ENCODE results near the gene ERFE. TPM values are rescaled to one million over a fixed set of nuclear protein-coding genes. Genes with fewer than 3 reads are reported as not detected.

Gene ERFE
- total and polyA plus RNA-seq, 9 of the 15 experiments (the other 6 are each of a cell fraction or from before 2014, with no cell fraction given): 0.55 to 8.2 (median 3.7) TPM

DNA sequence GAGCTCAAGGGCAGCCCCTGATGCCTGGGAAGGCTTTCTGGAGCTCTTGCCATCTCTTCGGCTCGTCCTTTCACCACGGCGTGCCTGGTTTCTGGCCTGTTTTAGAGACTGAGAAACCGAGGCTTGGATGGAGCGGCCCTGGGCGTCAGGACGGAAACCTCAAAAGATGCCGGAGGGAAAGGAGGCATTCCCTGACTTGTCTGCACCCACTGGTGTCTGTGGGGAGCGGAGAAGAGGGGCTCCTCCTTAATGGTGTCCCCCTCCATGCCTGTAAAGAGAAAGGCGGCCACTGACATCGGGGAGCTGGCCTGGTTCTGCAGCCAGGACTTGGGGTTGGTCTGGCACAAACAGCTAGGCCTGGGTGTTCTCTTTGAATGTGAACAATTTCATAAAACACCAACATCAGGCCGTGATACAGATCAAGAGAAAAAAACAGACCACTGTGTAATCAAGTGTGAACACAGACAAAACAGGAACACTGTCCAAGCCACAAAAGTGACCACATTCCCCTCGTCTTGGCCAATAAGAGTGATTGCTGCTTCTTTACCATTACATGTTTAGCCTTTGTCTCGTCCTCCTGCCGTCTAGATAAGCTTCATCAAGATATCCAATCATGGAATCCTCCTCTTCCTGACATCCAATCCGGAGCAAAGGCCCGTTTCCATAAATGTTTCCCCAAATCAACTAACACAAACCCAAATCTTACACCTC is 45.4 kb downstream of the ERFE start (continued):
- TF ChIP-seq, protein P1, sequence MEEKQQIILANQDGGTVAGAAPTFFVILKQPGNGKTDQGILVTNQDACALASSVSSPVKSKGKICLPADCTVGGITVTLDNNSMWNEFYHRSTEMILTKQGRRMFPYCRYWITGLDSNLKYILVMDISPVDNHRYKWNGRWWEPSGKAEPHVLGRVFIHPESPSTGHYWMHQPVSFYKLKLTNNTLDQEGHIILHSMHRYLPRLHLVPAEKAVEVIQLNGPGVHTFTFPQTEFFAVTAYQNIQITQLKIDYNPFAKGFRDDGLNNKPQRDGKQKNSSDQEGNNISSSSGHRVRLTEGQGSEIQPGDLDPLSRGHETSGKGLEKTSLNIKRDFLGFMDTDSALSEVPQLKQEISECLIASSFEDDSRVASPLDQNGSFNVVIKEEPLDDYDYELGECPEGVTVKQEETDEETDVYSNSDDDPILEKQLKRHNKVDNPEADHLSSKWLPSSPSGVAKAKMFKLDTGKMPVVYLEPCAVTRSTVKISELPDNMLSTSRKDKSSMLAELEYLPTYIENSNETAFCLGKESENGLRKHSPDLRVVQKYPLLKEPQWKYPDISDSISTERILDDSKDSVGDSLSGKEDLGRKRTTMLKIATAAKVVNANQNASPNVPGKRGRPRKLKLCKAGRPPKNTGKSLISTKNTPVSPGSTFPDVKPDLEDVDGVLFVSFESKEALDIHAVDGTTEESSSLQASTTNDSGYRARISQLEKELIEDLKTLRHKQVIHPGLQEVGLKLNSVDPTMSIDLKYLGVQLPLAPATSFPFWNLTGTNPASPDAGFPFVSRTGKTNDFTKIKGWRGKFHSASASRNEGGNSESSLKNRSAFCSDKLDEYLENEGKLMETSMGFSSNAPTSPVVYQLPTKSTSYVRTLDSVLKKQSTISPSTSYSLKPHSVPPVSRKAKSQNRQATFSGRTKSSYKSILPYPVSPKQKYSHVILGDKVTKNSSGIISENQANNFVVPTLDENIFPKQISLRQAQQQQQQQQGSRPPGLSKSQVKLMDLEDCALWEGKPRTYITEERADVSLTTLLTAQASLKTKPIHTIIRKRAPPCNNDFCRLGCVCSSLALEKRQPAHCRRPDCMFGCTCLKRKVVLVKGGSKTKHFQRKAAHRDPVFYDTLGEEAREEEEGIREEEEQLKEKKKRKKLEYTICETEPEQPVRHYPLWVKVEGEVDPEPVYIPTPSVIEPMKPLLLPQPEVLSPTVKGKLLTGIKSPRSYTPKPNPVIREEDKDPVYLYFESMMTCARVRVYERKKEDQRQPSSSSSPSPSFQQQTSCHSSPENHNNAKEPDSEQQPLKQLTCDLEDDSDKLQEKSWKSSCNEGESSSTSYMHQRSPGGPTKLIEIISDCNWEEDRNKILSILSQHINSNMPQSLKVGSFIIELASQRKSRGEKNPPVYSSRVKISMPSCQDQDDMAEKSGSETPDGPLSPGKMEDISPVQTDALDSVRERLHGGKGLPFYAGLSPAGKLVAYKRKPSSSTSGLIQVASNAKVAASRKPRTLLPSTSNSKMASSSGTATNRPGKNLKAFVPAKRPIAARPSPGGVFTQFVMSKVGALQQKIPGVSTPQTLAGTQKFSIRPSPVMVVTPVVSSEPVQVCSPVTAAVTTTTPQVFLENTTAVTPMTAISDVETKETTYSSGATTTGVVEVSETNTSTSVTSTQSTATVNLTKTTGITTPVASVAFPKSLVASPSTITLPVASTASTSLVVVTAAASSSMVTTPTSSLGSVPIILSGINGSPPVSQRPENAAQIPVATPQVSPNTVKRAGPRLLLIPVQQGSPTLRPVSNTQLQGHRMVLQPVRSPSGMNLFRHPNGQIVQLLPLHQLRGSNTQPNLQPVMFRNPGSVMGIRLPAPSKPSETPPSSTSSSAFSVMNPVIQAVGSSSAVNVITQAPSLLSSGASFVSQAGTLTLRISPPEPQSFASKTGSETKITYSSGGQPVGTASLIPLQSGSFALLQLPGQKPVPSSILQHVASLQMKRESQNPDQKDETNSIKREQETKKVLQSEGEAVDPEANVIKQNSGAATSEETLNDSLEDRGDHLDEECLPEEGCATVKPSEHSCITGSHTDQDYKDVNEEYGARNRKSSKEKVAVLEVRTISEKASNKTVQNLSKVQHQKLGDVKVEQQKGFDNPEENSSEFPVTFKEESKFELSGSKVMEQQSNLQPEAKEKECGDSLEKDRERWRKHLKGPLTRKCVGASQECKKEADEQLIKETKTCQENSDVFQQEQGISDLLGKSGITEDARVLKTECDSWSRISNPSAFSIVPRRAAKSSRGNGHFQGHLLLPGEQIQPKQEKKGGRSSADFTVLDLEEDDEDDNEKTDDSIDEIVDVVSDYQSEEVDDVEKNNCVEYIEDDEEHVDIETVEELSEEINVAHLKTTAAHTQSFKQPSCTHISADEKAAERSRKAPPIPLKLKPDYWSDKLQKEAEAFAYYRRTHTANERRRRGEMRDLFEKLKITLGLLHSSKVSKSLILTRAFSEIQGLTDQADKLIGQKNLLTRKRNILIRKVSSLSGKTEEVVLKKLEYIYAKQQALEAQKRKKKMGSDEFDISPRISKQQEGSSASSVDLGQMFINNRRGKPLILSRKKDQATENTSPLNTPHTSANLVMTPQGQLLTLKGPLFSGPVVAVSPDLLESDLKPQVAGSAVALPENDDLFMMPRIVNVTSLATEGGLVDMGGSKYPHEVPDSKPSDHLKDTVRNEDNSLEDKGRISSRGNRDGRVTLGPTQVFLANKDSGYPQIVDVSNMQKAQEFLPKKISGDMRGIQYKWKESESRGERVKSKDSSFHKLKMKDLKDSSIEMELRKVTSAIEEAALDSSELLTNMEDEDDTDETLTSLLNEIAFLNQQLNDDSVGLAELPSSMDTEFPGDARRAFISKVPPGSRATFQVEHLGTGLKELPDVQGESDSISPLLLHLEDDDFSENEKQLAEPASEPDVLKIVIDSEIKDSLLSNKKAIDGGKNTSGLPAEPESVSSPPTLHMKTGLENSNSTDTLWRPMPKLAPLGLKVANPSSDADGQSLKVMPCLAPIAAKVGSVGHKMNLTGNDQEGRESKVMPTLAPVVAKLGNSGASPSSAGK (IDR thresholded peaks at IDR 0.05): 0 out of 2 replicates have a peak, but pooled peaks have one; percentile 49
- no peak for TF ChIP-seq ZSCAN29 (IDR thresholded peaks at IDR 0.05)
- peak; percentile 52; the same call in 1 of the 2 replicates for TF ChIP-seq KLF13 (tag; IDR thresholded peaks at IDR 0.05; ENCODE audit: borderline replicate concordance, low read depth)
- TF ChIP-seq ZNF444 (CRISPR knock-in tag; IDR thresholded peaks at IDR 0.05): no peak
- no peak for TF ChIP-seq RBM17 (IDR thresholded peaks at IDR 0.05; ENCODE audit: borderline replicate concordance, low read depth, low read length)
- TF ChIP-seq, protein P2, sequence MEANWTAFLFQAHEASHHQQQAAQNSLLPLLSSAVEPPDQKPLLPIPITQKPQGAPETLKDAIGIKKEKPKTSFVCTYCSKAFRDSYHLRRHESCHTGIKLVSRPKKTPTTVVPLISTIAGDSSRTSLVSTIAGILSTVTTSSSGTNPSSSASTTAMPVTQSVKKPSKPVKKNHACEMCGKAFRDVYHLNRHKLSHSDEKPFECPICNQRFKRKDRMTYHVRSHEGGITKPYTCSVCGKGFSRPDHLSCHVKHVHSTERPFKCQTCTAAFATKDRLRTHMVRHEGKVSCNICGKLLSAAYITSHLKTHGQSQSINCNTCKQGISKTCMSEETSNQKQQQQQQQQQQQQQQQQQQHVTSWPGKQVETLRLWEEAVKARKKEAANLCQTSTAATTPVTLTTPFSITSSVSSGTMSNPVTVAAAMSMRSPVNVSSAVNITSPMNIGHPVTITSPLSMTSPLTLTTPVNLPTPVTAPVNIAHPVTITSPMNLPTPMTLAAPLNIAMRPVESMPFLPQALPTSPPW (CRISPR knock-in tag; IDR thresholded peaks at IDR 0.05): no peak
- TF ChIP-seq E2F3 (CRISPR knock-in tag; IDR thresholded peaks at IDR 0.05): no peak; the same call in 1 of the 2 replicates
- TF ChIP-seq, protein P3, sequence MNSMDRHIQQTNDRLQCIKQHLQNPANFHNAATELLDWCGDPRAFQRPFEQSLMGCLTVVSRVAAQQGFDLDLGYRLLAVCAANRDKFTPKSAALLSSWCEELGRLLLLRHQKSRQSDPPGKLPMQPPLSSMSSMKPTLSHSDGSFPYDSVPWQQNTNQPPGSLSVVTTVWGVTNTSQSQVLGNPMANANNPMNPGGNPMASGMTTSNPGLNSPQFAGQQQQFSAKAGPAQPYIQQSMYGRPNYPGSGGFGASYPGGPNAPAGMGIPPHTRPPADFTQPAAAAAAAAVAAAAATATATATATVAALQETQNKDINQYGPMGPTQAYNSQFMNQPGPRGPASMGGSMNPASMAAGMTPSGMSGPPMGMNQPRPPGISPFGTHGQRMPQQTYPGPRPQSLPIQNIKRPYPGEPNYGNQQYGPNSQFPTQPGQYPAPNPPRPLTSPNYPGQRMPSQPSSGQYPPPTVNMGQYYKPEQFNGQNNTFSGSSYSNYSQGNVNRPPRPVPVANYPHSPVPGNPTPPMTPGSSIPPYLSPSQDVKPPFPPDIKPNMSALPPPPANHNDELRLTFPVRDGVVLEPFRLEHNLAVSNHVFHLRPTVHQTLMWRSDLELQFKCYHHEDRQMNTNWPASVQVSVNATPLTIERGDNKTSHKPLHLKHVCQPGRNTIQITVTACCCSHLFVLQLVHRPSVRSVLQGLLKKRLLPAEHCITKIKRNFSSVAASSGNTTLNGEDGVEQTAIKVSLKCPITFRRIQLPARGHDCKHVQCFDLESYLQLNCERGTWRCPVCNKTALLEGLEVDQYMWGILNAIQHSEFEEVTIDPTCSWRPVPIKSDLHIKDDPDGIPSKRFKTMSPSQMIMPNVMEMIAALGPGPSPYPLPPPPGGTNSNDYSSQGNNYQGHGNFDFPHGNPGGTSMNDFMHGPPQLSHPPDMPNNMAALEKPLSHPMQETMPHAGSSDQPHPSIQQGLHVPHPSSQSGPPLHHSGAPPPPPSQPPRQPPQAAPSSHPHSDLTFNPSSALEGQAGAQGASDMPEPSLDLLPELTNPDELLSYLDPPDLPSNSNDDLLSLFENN (IDR thresholded peaks at IDR 0.05; ENCODE audit: low read depth in 2 of 2, low read length in 2 of 2): no peak
- TF ChIP-seq CTBP1 (IDR thresholded peaks at IDR 0.05; ENCODE audit: borderline replicate concordance): 0 out of 2 replicates have a peak, but pooled peaks have one; percentile 42
- peak; percentile 39; the same call in 1 of the 2 replicates for TF ChIP-seq NCOR1 (IDR thresholded peaks at IDR 0.05)
- TF ChIP-seq TRIM28 (IDR thresholded peaks at IDR 0.05): no peak

Data from K562 (cell line).